ENCODE results near the gene PDE12.

DNA sequence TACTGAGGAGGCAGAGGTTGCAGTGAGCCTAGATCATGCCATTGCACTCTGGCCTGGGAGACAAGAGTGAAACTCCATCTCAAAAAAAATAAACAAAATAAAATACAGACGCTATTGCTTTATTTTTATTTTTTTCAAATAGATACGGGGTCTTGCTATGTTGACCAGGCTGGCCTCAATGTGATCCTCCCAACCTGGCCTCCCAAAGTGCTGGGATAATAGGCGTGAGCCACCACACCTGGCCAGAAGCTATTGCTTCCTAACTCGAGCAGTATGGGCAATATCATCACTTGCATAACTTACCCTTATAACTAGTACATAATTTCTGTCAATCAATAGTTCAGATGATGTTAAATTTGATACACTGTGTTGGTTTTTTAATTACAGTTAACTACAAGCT, 38.1 kb downstream of the PDE12 start:
- no peak for TF ChIP-seq BHLHE40 (IDR thresholded peaks at IDR 0.05; ENCODE audit: borderline replicate concordance)
- TF ChIP-seq ELF4 (IDR thresholded peaks at IDR 0.05), result no peak
- TF ChIP-seq, protein P1, sequence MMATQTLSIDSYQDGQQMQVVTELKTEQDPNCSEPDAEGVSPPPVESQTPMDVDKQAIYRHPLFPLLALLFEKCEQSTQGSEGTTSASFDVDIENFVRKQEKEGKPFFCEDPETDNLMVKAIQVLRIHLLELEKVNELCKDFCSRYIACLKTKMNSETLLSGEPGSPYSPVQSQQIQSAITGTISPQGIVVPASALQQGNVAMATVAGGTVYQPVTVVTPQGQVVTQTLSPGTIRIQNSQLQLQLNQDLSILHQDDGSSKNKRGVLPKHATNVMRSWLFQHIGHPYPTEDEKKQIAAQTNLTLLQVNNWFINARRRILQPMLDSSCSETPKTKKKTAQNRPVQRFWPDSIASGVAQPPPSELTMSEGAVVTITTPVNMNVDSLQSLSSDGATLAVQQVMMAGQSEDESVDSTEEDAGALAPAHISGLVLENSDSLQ (IDR thresholded peaks at IDR 0.05), result no peak
- TF ChIP-seq SUZ12 (IDR thresholded peaks at IDR 0.05), result no peak
- TF ChIP-seq SP1 (IDR thresholded peaks at IDR 0.05), result no peak
- no peak for TF ChIP-seq FOXM1 (IDR thresholded peaks at IDR 0.05; ENCODE audit: borderline replicate concordance)
- TF ChIP-seq ARNT (IDR thresholded peaks at IDR 0.05), result no peak
- TF ChIP-seq HDGF (IDR thresholded peaks at IDR 0.05; ENCODE audit: borderline replicate concordance), result no peak
- no peak for TF ChIP-seq NFRKB (IDR thresholded peaks at IDR 0.05)
- no peak for TF ChIP-seq LEF1 (IDR thresholded peaks at IDR 0.05; ENCODE audit: borderline replicate concordance)

Data from HEK293T (cell line).